Cardiac fibroblast (primary cell): ENCODE results near the gene ADH7.
"Not testable (repeated sequence)": the region's sequence is repeated elsewhere in the genome, so short reads cannot be mapped to it uniquely, and the experiment has no call there.

Source experiments
- DNase-seq, 2 donors: peaks; one replicate each; pipeline versions ENCODE4 v3.0.0 to v3.0.0-alpha.2; 2010; ENCODE audit warnings: low read depth in 2 of 2
- H3K4me3 ChIP-seq, 2 donors: replicated peaks in 1 of 2; 1 replicate in 1 of 2; 2 replicates in 1 of 2; pipeline ENCODE4 v1.5.1; 2011; ENCODE audit warnings: low read depth in 2 of 2, low read length in 2 of 2, mild to moderate bottlenecking in 2 of 2, moderate library complexity in 1 of 2
- CTCF ChIP-seq: IDR thresholded peaks from one replicate; pipeline ENCODE4 v1.5.1; 2011; ENCODE audit warnings: low read depth, mild to moderate bottlenecking, low read length, inconsistent platforms

Gene ADH7

DNA sequence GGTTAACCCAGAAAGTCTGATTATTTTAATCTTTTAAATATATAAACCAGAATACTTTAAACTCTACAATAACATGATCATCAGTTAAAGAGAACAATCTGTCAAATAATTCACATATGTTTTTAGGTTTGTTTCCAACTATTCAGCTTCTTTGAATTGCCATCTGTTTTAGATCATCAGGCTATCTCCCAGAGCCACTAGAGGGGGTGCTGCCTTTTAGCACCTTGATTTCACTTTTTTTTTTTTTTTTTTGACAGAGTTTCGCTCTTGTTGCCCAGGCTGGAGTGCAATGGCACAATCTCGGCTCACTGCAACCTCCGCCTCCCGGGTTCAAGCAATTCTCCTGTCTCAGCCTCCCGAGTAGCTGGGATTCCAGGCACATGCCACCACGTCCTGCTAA, 57.8 kb downstream of the ADH7 start:
- peak; percentile 46 for TF ChIP-seq CTCF
- DNase-seq, result peak in 1 of 2 donors; percentile 50
- not testable (repeated sequence) for H3K4me3 ChIP-seq

DNA sequence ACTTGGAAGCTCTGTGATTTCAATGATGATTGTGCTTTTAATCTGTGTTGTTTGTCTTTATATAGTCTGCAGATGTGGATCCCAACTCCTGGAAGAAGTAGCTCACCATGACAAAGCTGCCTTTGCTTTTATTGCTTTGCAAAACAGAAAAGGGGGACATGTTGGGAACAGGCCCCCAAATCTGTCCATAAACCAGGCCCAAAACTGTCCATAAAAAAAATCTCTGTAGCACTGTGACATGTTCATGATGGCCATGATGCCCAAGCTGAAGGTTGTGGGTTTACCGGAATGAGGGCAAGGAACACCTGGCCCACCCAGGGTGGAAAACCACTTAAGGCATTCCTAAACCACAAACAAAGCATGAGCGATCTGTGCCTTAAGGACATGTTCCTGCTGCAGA, 62.7 kb downstream of the ADH7 start:
- not testable (repeated sequence) for DNase-seq, H3K4me3 ChIP-seq

GRCh38 chr4:99367817-99368216, 67.3 kb downstream of the ADH7 start:
- not testable (repeated sequence) for H3K4me3 ChIP-seq, DNase-seq

DNA sequence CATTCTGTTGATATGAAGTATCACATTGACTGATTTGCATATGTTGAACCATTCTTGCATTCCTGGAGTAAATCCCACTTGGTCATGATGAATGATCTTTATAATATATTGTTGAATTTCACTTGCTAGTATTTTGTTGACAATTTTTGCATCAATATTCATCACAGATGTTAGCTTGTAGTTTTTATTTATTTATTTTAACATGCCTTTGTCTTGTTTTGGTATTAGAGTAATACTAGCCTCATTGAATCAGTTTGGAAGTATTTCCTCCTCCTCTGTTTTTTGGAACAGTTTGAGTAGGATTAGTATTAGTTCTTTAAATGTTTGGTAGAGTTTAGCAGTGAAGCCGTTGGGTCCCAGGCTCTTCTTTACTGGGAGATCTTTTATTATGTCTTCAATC, 68.7 kb downstream of the ADH7 start:
- DNase-seq, result no peak
- H3K4me3 ChIP-seq, result no peak overlapping the region
- no peak for TF ChIP-seq CTCF

GRCh38 chr4:99362768-99363167, 72.4 kb downstream of the ADH7 start:
- TF ChIP-seq CTCF, result no peak
- no peak for DNase-seq
- no peak overlapping the region for H3K4me3 ChIP-seq
